ENCODE results near the gene ZNF207.
"Not testable (repeated sequence)": the region's sequence is repeated elsewhere in the genome, so short reads cannot be mapped to it uniquely, and the experiment has no call there.

Gene ZNF207

GRCh38 chr17:32398946-32399345 is 49.0 kb downstream of the ZNF207 start:
- H3K27ac ChIP-seq (replicated peaks): no peak overlapping the region
- H3K27me3 ChIP-seq (ENCODE audit: insufficient read depth, poor library complexity, severe bottlenecking): no peaks in the 10 kb centered on the region
- H3K4me3 ChIP-seq (replicated peaks; ENCODE audit: insufficient read depth, low read length): no peak overlapping the region
- no peak for DNase-seq (ENCODE audit: low read depth in 1 of 2, low spot score in 1 of 2)
- no peak for TF ChIP-seq REST (IDR thresholded peaks at IDR 0.05; ENCODE audit: insufficient replicate concordance, low read depth)
- no peak for TF ChIP-seq GABPA (IDR thresholded peaks at IDR 0.05; ENCODE audit: low read depth)
- TF ChIP-seq POLR2AphosphoS5 (IDR thresholded peaks at IDR 0.05; ENCODE audit: low read depth): no peak
- TF ChIP-seq CTCF (IDR thresholded peaks at IDR 0.05; ENCODE audit: insufficient read depth, low read length): no peak
- TF ChIP-seq SPI1 (IDR thresholded peaks at IDR 0.05; ENCODE audit: borderline replicate concordance, low read depth): no peak

GRCh38 chr17:32410085-32410484 is 60.1 kb downstream of the ZNF207 start:
- H3K27ac ChIP-seq (replicated peaks); DNase-seq (ENCODE audit: low read depth in 1 of 2, low spot score in 1 of 2); H3K4me3 ChIP-seq (replicated peaks; ENCODE audit: insufficient read depth, low read length); H3K27me3 ChIP-seq (ENCODE audit: insufficient read depth, poor library complexity, severe bottlenecking): not testable (repeated sequence)

- Histone ChIP-seq H3K27me3 (ENCODE audit: insufficient read depth, poor library complexity, severe bottlenecking) (no peaks in the 10 kb centered on the region), H3K27ac (replicated peaks) (no peak overlapping the region), H3K4me3 (replicated peaks; ENCODE audit: insufficient read depth, low read length) (no peak overlapping the region)
- TF ChIP-seq CTCF (IDR thresholded peaks at IDR 0.05; ENCODE audit: insufficient read depth, low read length): no peak
- no peak for TF ChIP-seq REST (IDR thresholded peaks at IDR 0.05; ENCODE audit: insufficient replicate concordance, low read depth)
- TF ChIP-seq GABPA (IDR thresholded peaks at IDR 0.05; ENCODE audit: low read depth): no peak
- no peak for TF ChIP-seq POLR2AphosphoS5 (IDR thresholded peaks at IDR 0.05; ENCODE audit: low read depth)
- TF ChIP-seq SPI1 (IDR thresholded peaks at IDR 0.05; ENCODE audit: borderline replicate concordance, low read depth): no peak
- DNase-seq (ENCODE audit: low read depth in 1 of 2, low spot score in 1 of 2): no peak
Measured at GRCh38 chr17:32426894-32427293, 76.9 kb downstream of the ZNF207 start.

- no peak overlapping the region for H3K4me3 ChIP-seq (replicated peaks; ENCODE audit: insufficient read depth, low read length)
- no peak overlapping the region for H3K27ac ChIP-seq (replicated peaks)
- no peak for DNase-seq (ENCODE audit: low read depth in 1 of 2, low spot score in 1 of 2)
- no peaks in the 10 kb centered on the region for H3K27me3 ChIP-seq (ENCODE audit: insufficient read depth, poor library complexity, severe bottlenecking)
- no peak for TF ChIP-seq CTCF (IDR thresholded peaks at IDR 0.05; ENCODE audit: insufficient read depth, low read length)
- TF ChIP-seq SPI1 (IDR thresholded peaks at IDR 0.05; ENCODE audit: borderline replicate concordance, low read depth): no peak
- no peak for TF ChIP-seq REST (IDR thresholded peaks at IDR 0.05; ENCODE audit: insufficient replicate concordance, low read depth)
- no peak for TF ChIP-seq POLR2AphosphoS5 (IDR thresholded peaks at IDR 0.05; ENCODE audit: low read depth)
- TF ChIP-seq GABPA (IDR thresholded peaks at IDR 0.05; ENCODE audit: low read depth): no peak
Measured at GRCh38 chr17:32429598-32429997, 79.6 kb downstream of the ZNF207 start.
